ENCODE results near the gene CRYBB3.
"Not testable (repeated sequence)": the region's sequence is repeated elsewhere in the genome, so short reads cannot be mapped to it uniquely, and the experiment has no call there.

The CRYBB3 gene

DNA sequence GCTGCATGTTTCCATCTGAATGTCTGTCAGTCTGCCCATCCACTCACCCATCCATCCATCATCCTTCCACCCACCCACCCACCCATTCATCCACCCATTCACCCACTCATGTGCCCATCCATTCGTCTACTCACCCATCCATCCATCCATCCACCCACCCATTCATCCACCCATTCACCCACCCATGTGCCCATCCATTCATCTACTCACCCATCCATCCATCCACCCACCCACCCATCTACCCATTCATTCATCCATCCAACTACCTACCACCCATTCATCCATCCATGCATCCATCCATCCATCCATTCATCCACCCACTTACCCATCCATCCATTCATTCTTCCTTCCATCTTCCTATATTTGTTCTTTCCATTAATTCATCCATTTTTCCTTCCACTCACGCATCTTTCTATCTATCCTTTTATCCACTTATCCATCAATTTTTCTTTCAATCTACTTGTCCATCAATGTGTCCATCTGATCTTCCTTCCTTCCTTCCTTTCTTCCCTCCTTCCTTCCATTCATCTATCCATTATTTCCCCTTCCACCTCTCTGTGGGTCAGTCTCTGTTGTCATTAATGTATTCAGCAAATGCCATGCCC is 8.0 kb downstream of the CRYBB3 start:
- no peak for DNase-seq (ENCODE audit: low read depth)

GRCh38 chr22:25208328-25208727 is 8.7 kb downstream of the CRYBB3 start:
- no peak for DNase-seq (ENCODE audit: low read depth)

DNA sequence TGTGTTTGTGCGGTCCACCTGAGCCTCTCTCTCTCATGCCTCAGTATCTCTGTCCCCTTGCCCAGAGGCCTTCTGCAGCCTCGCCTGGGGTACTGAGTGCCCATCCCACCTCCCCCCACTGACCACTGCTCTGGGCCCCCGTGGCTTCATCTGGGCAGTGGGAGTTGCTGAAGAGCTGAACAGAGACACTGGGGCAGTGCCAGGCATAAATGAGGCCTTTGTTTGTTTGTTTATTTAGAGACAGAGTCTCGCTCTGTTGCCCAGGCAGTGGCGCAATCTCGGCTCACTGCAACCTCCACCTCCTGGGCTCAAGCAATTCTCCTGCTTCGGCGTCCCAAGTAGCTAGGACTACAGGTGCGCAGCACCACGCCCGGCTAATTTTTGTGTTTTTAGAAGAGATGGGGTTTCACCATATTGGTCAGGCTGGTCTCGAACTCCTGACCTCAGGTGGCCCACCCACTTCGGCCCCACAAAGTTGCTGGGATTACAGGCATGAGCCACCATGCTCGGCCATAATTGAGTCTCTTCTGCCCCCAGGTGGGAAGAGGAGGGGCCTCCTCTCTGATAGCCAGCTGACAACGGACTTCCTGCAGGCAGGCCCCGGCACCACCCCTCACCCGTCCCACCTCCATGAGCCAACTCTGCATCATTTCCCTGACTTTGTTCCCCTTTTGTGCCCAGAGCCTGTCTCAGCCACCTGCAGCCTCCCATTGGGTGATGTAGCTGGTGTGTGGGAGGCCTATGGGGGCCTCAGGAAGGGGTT is 9.3 kb downstream of the CRYBB3 start:
- no peak for DNase-seq (ENCODE audit: low read depth)

DNA sequence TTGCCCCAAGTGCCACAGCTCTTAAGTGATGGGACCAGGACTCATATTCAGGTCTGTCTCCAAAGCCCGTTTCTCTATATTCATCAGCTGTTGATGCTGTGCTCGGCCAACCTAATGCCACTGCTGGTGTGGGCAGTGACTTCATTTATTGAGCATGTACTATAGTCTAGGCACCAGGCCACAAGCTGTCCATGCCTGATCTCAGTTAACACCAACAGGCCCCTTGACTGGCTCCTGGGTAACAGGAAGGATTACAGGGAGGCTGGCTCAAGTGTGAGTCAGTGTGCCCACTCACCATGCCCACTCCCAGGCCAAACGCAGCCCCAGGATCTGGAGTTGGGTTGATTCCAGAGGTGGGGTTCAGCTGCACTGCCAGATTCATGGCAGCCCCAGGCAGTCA is 11.1 kb downstream of the CRYBB3 start:
- no peak for DNase-seq (ENCODE audit: low read depth)

DNA sequence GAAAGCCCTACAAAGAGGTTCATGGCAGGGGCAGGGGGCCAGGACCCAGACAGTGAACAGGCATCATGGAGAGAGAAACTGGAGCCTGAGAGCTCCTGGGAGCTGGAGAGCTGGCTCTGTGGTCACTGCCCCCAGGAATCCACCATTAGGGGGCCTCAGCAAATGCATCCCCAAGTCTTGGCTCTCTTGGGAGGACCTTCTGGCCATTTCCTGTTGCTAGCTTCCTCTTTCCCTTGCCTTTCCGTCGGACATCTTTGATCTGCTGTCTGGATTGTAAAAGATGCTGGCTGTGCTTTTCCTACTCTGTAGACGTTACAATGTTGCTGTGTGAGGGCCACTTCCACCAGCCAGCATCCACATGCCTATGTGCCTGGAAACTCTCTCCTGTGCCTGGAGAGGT is 12.7 kb downstream of the CRYBB3 start:
- DNase-seq (ENCODE audit: low read depth): no peak

- no peak for DNase-seq (ENCODE audit: low read depth)
Measured at GRCh38 chr22:25213221-25213620, 13.6 kb downstream of the CRYBB3 start.

GRCh38 chr22:25216230-25216629 is 16.6 kb downstream of the CRYBB3 start:
- DNase-seq (ENCODE audit: low read depth): no peak

- no peak for DNase-seq (ENCODE audit: low read depth)
Measured at GRCh38 chr22:25219211-25219689, 19.6 kb downstream of the CRYBB3 start, which contains the start of gene CRYBB2. CRYBB2 (plus strand) TSS chr22:25219639; CDS start chr22:25221430, 1,791 bp downstream.

GRCh38 chr22:25219948-25220442 is 20.3 kb downstream of the CRYBB3 start:
- DNase-seq (ENCODE audit: low read depth): no peak

GRCh38 chr22:25221790-25222189 is 22.1 kb downstream of the CRYBB3 start:
- DNase-seq (ENCODE audit: low read depth): no peak

DNA sequence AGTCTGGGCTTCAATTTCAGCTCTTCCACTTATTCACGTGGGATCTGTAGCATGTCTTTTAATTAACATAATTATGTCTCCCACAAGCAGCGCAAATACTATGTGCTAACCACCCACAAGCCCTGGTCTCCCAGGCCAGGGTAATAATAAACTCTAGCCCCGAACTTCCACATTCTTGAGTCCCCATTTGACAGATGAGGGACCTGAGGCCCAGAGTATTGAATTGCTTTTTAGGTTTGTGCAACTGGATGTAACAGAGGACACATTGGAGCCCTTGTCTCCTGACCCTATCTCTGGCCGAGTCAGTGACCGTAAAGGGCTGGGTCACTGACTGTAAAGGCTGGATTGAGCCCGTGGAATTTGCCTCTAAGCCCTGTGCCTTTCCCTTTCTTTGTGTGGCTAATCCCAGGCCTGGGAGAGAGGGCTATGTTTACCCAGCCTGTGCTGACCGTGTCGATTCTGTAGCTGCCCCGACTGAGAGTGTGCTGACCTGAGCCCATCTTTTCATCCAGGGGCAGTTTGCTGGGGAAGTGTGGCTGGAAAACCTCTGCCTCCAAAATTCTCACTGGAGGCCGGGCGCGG is 23.7 kb downstream of the CRYBB3 start:
- DNase-seq (ENCODE audit: low read depth): no peak

- DNase-seq (ENCODE audit: low read depth): no peak
Measured at GRCh38 chr22:25228822-25229221, 29.2 kb downstream of the CRYBB3 start.

DNA sequence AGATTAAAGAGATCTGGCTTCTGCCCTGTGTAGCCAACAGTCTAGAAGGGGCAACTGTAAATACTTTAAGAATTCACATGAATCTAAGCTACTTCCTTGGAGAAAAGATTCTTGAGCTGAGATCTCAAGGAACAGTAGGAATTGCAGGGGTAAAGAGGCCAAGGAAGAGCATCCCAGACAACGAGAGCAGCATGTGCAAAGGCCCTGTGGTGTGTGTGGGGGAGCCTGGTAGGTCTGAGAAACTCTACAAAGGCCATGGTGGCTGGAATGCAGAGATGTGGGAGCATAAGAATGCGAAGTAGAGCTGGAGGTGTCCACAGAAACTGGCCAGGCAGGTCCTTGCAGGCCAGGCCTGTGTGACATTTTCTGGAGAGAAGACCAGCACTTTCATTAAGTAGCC is 31.1 kb downstream of the CRYBB3 start:
- not testable (repeated sequence) for DNase-seq (ENCODE audit: low read depth)

DNA sequence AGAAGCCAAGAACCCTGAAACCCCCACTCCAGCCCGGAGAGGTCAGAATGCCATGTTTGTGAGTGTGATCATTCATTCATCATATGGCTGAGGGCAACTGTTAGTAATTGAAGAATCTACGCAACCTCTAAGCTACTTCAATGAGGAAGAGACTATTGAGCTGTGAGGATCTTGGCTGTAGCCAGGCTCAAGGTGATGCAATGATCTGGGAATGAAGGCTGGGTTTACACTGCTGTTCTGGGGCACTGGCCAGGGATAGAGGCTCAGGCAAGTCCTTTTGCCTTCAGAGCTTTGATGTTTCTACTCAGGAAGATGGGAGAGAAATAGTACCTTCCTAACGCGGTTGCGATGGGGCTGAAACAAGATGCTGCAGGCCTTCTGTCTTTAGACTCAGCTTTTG is 32.6 kb downstream of the CRYBB3 start:
- peak; percentile 40 for DNase-seq (ENCODE audit: low read depth)

GRCh38 chr22:25233706-25234105 is 34.0 kb downstream of the CRYBB3 start:
- DNase-seq (ENCODE audit: low read depth): not testable (repeated sequence)

DNA sequence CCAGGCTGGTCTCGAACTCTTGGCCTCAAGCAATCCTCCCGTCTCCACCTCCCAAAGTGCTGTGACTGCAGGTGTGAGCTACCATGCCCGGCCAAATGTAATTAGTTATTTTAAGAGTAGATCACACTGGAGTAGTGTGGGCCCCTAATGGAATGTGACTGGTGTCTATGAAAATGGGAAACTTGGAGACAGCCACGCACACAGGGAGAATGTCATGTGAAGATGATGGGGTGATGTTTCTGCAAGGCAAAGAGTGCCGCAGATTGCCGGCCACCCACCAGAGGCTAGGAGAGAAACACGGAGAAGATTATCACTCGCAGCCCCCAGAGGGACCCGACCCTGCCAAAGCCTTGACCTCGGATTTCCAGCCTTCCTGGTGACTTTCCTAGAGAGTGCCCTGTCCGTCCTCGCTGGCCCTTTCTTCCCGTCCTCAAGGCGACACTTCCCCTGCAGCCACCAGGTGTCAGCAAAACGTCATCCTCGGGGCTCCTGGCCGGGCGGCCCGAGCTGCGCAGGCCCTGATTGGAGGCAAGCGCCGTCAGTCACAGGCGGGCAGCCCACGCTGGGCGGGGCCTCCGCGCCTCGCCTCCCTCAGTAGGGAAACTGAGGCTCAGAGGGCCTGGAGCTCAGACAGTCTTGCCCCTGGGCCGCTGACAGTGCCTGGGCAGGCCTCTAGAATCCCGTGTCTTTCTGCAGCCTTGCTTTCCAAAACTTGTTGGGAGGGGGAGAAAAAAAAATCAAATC is 36.1 kb downstream of the CRYBB3 start:
- DNase-seq (ENCODE audit: low read depth): peak; percentile 71

DNA sequence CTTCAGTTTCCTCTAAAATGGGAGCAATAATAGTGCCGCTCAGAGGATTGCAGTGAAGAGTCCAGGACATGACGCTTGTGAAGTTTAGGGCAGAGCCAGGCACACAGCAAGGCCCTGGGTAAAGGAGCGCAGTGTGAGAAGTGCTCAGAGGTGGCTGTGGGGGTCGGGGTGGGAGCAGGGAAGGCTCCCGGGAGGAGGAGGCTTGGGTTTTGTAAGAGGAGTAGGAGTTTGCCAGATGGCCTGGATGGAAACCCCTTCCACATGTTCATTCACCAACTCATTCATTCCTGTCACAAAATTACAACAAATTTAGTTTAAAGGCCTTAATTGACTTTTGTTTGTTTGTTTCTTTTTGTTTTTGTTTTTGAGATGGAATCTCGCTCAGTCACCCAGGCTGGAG is 36.8 kb downstream of the CRYBB3 start:
- DNase-seq (ENCODE audit: low read depth): no peak

GRCh38 chr22:25237503-25237902 is 37.8 kb downstream of the CRYBB3 start:
- no peak for DNase-seq (ENCODE audit: low read depth)

GRCh38 chr22:25238058-25238457 is 38.4 kb downstream of the CRYBB3 start:
- DNase-seq (ENCODE audit: low read depth): not testable (repeated sequence)

DNA sequence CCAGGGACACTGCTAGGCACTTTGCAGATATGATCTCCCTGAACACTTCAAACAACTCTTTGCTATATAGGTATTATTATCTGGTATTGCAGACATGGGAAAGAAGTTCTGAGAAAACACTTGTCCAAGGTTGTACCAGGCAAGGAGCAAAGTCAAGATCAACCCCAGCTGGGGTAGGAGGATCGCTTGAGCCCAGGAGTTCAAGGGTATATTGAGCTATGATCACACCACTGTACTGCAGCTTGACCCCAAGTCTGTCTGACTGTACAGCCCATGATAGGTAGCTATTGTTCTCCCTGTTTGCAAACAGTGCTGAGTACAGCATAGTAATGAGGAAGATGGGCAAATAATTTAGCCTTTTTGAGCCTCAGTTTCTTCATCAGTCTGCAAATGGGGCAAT is 55.5 kb downstream of the CRYBB3 start:
- not testable (repeated sequence) for DNase-seq (ENCODE audit: low read depth)

All from fibroblast of gingiva (primary cell).